HG03432 (cell line): ENCODE results near the gene TMCO5A.

Experiments
- ATAC-seq: cut with Tn5 transposase; IDR thresholded peaks from one replicate; pipeline ENCODE4 v1.9.1; 2021; ENCODE audit warnings: mild to moderate bottlenecking, moderate library complexity; ENCODE audit not compliant: unreplicated experiment

The TMCO5A gene

GRCh38 chr15:37967788-37968187 is 33.3 kb downstream of the TMCO5A start:
- ATAC-seq = no peak

- no peak for ATAC-seq
Observed at GRCh38 chr15:37973856-37974255, 39.4 kb downstream of the TMCO5A start.

GRCh38 chr15:37978231-37978630 is 43.8 kb downstream of the TMCO5A start:
- no peak for ATAC-seq

- ATAC-seq = no peak
Observed at GRCh38 chr15:37979671-37980409, 45.4 kb downstream of the TMCO5A start.

GRCh38 chr15:37981201-37981600 is 46.8 kb downstream of the TMCO5A start:
- ATAC-seq = no peak

- ATAC-seq = no peak
Observed at GRCh38 chr15:37981775-37982174, 47.3 kb downstream of the TMCO5A start.

GRCh38 chr15:37984368-37984767 is 49.9 kb downstream of the TMCO5A start:
- ATAC-seq = no peak

GRCh38 chr15:37995461-37996347 is 61.3 kb downstream of the TMCO5A start:
- no peak for ATAC-seq
